Loucy (cell line): Measurements from ENCODE around the gene SLC9A3.

Experiments
- H2AFZ ChIP-seq: fragments of 200-600 bp; sonication (generic); 2 replicates; pipeline ENCODE4 v1.6.0; 2016; ENCODE audit warnings: antibody characterized with exemption, mild to moderate bottlenecking, low read length, moderate library complexity
- H3F3A ChIP-seq: fragments of 200-600 bp; 2 replicates; pipeline ENCODE4 v1.6.0; 2016; ENCODE audit warnings: antibody characterized with exemption, low read depth, mild to moderate bottlenecking
- H3K27me3 ChIP-seq: fragments of 200-600 bp; sonication (generic); 2 replicates; pipeline ENCODE4 v1.6.1; 2014; ENCODE audit warnings: low read length, mild to moderate bottlenecking; ENCODE audit not compliant: insufficient read depth, poor library complexity, severe bottlenecking
- H3K36me3 ChIP-seq: fragments of 200-600 bp; sonication (generic); 2 replicates; pipeline ENCODE4 v1.6.1; 2016; ENCODE audit warnings: low read length; ENCODE audit not compliant: insufficient read depth
- H3K4me1 ChIP-seq: fragments of 200-600 bp; sonication (generic); 2 replicates; pipeline ENCODE4 v1.5.1; 2014; ENCODE audit warnings: low read length, mild to moderate bottlenecking; ENCODE audit not compliant: insufficient read depth, poor library complexity, severe bottlenecking
- H3K4me2 ChIP-seq: fragments of 200-600 bp; sonication (generic); 2 replicates; pipeline ENCODE4 v1.6.0; 2014; ENCODE audit warnings: antibody characterized with exemption, low read length, low read depth, mild to moderate bottlenecking; ENCODE audit not compliant: poor library complexity, severe bottlenecking
- H3K4me3 ChIP-seq: fragments of 200-600 bp; sonication (generic); 2 replicates; pipeline ENCODE4 v1.5.1; 2014; ENCODE audit warnings: low read length, mild to moderate bottlenecking, mixed read lengths; ENCODE audit not compliant: poor library complexity, severe bottlenecking
- H3K79me2 ChIP-seq: fragments of 200-600 bp; sonication (generic); 2 replicates; pipeline ENCODE4 v1.6.1; 2014; ENCODE audit warnings: low read length; ENCODE audit not compliant: insufficient read depth
- H3K9ac ChIP-seq: fragments of 200-600 bp; sonication (generic); 2 replicates; pipeline ENCODE4 v1.6.0; 2014; ENCODE audit warnings: mild to moderate bottlenecking, low read depth, low read length, moderate library complexity; ENCODE audit not compliant: poor library complexity, severe bottlenecking
- H3K9me2 ChIP-seq: fragments of 200-600 bp; sonication (generic); replicated peaks from 2 replicates; pipeline ENCODE4 v1.6.1; 2016; ENCODE audit warnings: low read depth, low read length, mixed read lengths
- H3K9me3 ChIP-seq: fragments of 200-600 bp; sonication (generic); 2 replicates; pipeline ENCODE4 v1.6.1; 2014; ENCODE audit warnings: mild to moderate bottlenecking, antibody characterized with exemption, low read length, low read depth; ENCODE audit not compliant: insufficient read depth
- H4K20me1 ChIP-seq: fragments of 200-600 bp; sonication (generic); 2 replicates; pipeline ENCODE4 v1.6.0; 2014; ENCODE audit warnings: antibody characterized with exemption, low read length, mild to moderate bottlenecking; ENCODE audit not compliant: insufficient read depth, poor library complexity, severe bottlenecking
- EZH2phosphoT487 ChIP-seq: fragments of 200-600 bp; IDR thresholded peaks from 2 replicates; pipeline ENCODE4 v1.6.1; 2018; ENCODE audit warnings: antibody characterized with exemption, mild to moderate bottlenecking, moderate library complexity, borderline replicate concordance
- TF ChIP-seq, protein P1 (sequence below): fragments of 200-600 bp; sonication (generic); conservative IDR thresholded peaks from 2 replicates; pipeline ENCODE4 v1.5.1; 2014; ENCODE audit warnings: mild to moderate bottlenecking, antibody characterized with exemption, low read length

SLC9A3 gene

DNA sequence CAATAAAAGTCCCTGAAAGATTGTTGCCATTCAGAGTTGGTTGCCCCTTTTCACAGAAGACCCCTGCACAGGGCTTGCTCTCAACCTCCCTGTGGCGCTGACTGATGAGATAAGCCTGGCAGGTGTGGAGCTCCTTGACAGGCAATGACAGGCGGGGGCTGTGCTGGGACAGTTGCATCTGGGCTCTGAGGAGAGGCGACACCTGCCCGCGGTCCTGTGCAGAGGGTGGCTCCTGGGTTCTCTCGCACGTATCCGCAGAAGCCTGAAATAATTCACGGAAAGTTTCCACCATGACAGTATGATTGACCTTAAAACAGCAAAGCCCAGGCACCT lies 101.0 kb downstream of the SLC9A3 start:
- H3K27me3 ChIP-seq: no peaks in the 10 kb centered on the region
- no peaks in the 10 kb centered on the region for H3K36me3 ChIP-seq
- H3F3A ChIP-seq: no peaks in the 10 kb centered on the region
- no peaks in the 10 kb centered on the region for H3K79me2 ChIP-seq
- no peaks in the 10 kb centered on the region for H3K9me3 ChIP-seq
- no peaks in the 10 kb centered on the region for H3K9me2 ChIP-seq
- TF ChIP-seq EZH2phosphoT487: no peak
- H3K4me1 ChIP-seq: peaks cover 32% of the 10 kb centered on the region
- no peak overlapping the region for H3K4me2 ChIP-seq
- no peaks in the 10 kb centered on the region for H4K20me1 ChIP-seq
- no peak overlapping the region for H3K4me3 ChIP-seq
- H2AFZ ChIP-seq: no peak overlapping the region
- no peak overlapping the region for H3K9ac ChIP-seq

DNA sequence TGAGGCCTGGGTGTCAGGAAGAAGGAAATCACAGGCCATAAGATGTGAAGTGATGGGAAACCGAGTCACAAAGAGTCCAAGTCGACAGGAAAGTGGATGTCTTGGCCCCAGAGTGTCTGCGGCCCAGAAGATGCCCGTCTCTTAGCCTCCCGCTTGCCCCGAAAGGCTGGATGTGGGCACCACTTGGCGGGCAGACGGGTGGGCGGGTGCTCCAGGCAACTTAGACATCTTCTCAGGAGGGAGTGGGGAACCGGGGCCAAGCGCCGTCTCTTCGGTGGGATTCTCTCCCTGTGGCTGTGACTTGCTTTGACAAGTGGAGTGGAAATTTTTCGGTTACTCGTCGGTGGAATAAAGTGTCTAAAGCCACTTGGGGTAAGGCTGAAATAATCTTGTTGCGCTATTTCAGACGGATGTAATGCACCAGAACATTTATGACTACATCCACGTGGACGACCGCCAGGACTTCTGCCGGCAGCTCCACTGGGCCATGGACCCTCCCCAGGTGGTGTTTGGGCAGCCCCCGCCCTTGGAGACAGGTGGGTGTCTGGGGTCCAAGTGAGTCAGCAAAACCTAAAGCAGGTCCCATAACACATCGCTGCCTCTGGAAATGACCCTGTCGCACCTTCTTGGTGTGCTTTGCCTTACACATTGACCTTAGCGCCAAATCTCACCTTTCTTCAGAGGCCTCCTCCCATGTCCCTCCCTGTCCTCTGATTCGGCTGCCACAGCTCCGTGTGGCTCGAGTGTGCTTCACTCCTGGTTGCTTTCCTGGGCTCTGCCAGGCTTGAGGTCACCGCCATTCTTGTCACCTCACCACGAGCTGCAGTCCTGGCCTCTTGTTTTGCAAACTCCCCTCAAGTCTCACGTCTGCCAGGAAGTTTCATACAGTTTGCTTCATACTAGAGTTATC lies 101.7 kb downstream of the SLC9A3 start:
- Histone ChIP-seq H3K79me2 (no peaks in the 10 kb centered on the region), H3K27me3 (no peaks in the 10 kb centered on the region), H3K9me2 (no peaks in the 10 kb centered on the region), H3K9me3 (no peaks in the 10 kb centered on the region), H3K4me3 (no peak overlapping the region), H2AFZ (no peak overlapping the region), H3K9ac (no peak overlapping the region), H4K20me1 (no peaks in the 10 kb centered on the region), H3K36me3 (no peaks in the 10 kb centered on the region), H3F3A (no peaks in the 10 kb centered on the region; the same call in 1 of the 2 replicates), H3K4me1 (peaks cover 39% of the 10 kb centered on the region), H3K4me2 (no peak overlapping the region)
- TF ChIP-seq, protein P1, sequence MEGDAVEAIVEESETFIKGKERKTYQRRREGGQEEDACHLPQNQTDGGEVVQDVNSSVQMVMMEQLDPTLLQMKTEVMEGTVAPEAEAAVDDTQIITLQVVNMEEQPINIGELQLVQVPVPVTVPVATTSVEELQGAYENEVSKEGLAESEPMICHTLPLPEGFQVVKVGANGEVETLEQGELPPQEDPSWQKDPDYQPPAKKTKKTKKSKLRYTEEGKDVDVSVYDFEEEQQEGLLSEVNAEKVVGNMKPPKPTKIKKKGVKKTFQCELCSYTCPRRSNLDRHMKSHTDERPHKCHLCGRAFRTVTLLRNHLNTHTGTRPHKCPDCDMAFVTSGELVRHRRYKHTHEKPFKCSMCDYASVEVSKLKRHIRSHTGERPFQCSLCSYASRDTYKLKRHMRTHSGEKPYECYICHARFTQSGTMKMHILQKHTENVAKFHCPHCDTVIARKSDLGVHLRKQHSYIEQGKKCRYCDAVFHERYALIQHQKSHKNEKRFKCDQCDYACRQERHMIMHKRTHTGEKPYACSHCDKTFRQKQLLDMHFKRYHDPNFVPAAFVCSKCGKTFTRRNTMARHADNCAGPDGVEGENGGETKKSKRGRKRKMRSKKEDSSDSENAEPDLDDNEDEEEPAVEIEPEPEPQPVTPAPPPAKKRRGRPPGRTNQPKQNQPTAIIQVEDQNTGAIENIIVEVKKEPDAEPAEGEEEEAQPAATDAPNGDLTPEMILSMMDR: no peak
- TF ChIP-seq EZH2phosphoT487: no peak

DNA sequence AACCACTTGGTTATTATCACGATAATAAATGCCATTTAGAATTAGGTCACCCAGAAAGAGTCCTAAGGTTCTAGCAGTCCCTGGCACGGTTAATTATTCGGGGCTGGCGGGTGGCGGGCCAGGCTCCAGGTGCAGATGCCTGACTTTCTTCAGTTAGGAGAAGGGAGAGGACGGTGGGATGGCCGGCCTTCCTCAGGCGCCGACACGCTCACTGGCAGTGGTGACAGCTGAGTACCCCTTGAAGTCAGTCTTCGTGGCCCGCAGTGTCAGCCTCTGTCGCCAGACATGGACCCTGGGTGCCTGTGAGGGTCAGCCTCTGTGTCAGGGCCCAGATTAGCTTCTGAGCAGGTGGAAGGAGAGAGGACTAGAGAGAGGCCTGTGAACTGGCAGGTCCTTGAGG lies 102.3 kb downstream of the SLC9A3 start:
- H3K4me1 ChIP-seq: peaks cover 40% of the 10 kb centered on the region

More for the DNA sequence above, 102.3 kb downstream of the SLC9A3 start:
- H3F3A ChIP-seq: no peaks in the 10 kb centered on the region; the same call in 1 of the 2 replicates
- no peak overlapping the region for H3K4me2 ChIP-seq
- H3K9ac ChIP-seq: no peak overlapping the region
- no peak for TF ChIP-seq EZH2phosphoT487
- TF ChIP-seq, protein P1: no peak
- H2AFZ ChIP-seq: no peak overlapping the region
- H3K36me3 ChIP-seq: no peaks in the 10 kb centered on the region
- no peaks in the 10 kb centered on the region for H3K79me2 ChIP-seq
- no peak overlapping the region for H3K4me3 ChIP-seq
- no peaks in the 10 kb centered on the region for H3K9me3 ChIP-seq
- no peaks in the 10 kb centered on the region for H3K27me3 ChIP-seq
- no peaks in the 10 kb centered on the region for H4K20me1 ChIP-seq
- no peaks in the 10 kb centered on the region for H3K9me2 ChIP-seq
